ENCODE data around the gene RAB11FIP4.

DNA sequence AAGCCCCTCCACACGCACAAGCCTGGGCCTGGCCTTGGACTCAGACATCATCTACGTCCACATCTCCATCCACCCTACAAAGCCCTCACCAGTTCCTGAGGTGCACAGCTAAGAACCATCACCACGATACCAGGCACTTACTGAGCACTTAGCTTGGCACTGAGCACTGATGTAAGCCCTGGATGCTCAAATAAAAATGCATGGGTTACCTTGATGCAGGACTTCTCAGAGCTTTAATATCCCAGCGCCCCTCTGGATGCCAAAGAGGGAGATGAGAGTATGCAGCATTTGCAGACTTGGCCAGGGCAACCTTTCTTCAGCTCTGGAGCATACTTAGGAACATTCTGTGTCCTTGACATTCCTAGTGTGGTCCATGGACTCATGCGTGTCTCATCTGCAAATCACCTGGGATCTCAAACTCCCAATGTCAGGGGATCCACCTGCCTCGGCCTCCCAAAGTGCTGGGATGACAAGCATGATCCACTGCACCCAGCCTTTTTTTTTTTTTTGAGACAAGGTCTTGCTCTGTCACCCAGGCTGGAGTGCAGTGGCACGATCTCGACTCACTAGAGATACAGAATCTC is 69.8 kb downstream of the RAB11FIP4 start:
- TF ChIP-seq EP300 (IDR thresholded peaks at IDR 0.05) (no peak), POLR2A (IDR thresholded peaks at IDR 0.05) (no peak)
- TF ChIP-seq, protein P1, sequence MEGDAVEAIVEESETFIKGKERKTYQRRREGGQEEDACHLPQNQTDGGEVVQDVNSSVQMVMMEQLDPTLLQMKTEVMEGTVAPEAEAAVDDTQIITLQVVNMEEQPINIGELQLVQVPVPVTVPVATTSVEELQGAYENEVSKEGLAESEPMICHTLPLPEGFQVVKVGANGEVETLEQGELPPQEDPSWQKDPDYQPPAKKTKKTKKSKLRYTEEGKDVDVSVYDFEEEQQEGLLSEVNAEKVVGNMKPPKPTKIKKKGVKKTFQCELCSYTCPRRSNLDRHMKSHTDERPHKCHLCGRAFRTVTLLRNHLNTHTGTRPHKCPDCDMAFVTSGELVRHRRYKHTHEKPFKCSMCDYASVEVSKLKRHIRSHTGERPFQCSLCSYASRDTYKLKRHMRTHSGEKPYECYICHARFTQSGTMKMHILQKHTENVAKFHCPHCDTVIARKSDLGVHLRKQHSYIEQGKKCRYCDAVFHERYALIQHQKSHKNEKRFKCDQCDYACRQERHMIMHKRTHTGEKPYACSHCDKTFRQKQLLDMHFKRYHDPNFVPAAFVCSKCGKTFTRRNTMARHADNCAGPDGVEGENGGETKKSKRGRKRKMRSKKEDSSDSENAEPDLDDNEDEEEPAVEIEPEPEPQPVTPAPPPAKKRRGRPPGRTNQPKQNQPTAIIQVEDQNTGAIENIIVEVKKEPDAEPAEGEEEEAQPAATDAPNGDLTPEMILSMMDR (IDR thresholded peaks at IDR 0.05), result no peak
